Measurements from ENCODE around the gene ZNF200.
"Not testable (repeated sequence)": the region's sequence is repeated elsewhere in the genome, so short reads cannot be mapped to it uniquely, and the experiment has no call there.

The ZNF200 gene

GRCh38 chr16:3198334-3199072, 36.5 kb downstream of the ZNF200 start:
- DNase-seq, result no peak

GRCh38 chr16:3197694-3198333, 37.1 kb downstream of the ZNF200 start:
- DNase-seq, result not testable (repeated sequence)

DNA sequence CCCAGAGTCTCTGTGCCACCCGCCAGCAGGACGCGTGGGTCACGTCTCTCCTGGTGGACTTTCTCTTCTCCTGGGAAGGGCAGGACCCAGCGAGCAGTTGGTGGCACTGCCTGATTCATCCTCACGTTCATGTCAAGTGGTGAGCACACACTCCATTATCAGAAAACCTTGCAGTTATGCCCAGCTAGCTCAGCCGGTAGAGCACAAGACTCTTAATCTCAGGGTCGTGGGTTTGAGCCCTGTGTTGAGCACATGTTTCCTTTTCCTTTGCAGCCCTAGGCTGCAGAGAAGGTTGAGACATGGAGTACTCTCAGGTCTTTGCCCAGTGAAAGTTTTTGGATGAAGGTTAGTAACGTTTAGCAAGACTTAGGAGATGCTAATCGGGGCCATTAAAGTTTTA, 39.0 kb downstream of the ZNF200 start:
- DNase-seq, result no peak

DNA sequence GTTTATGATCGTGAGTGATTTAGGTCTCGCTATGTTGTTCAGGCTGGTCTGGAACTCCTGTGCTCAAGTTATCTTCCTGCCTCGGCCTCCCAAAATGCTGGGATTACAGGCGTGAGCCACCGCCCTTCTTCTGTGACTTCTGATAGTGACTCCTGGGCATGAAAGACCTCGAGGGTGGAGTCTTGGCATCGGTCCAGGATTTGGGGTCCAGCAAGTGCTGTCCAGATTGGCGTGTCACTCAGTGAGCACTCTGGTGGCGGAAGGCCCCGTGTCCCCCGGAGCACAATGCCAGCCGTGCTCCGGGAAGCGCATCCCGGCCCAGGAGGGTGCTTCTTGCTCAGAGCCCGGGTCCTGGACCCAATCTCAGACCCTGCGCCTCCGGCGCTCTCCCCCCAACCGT, 40.2 kb downstream of the ZNF200 start:
- DNase-seq, result no peak

GRCh38 chr16:3193221-3194212, 41.4 kb downstream of the ZNF200 start:
- DNase-seq, result no peak

- DNase-seq, result no peak
Measured at GRCh38 chr16:3192476-3193019, 42.4 kb downstream of the ZNF200 start.

GRCh38 chr16:3190949-3191353, 44.0 kb downstream of the ZNF200 start:
- DNase-seq, result no peak

GRCh38 chr16:3189869-3190268, 45.1 kb downstream of the ZNF200 start:
- DNase-seq, result no peak

DNA sequence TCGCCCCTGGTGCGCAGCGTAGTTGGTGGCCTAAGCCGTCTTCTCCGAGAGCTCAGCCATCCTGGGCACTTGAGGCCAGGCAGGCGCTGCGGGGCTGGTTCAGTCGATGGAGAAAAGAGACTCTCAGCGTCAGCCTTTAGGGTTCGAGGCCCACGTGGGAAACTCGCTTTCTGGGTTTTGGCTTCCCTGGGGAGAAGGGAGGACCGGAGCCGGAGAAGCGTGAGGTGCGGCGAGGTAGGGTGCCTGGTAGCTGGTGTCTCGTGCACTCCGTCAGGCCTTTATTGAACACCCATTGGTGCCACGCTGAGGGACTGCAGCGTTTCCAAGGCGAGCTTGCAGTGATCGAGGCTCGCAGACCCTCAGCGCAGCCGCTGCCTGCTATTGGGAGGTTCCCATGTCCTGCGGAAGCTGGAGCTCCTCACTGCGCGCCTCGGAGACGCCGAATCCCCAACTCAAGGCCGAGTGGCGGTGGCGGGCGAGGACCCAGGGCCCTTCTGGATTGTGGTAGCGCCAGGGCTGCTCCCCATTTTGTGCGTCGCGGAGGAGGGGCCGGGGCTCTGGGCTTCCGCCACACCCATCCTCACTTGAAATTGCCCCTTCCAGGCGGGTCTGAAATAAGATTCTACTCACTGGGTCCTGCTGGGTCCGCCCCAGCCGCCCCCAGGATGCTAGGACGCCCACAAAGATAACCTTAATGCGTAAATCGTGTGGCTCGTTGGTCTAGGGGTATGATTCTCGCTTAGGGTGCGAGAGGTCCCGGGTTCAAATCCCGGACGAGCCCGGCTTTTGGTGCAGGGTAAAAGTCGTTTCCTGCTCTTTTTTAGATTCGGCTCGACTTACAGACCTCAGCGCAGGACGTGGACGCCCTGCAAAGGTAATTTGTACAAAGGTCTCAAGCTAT, 45.8 kb downstream of the ZNF200 start:
- DNase-seq, result peak in 1 of 2 experiments; percentile 53

DNA sequence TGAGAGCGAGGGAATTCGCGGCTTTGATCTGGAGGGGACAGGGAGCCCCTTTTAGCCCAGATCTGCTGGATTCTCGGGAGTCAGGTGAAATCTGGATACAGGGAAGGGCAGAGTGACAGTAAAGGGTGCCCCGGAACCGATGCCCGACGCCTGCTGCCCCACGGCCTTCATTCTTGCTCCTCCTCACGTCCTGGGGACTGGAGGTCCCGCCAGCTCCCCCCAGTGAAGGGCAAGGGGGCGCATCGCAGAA, 46.4 kb downstream of the ZNF200 start:
- DNase-seq, result no peak

GRCh38 chr16:3187798-3188674, 46.9 kb downstream of the ZNF200 start, which contains the start of gene OR1F1:
TSS of gene OR1F1 (plus strand) at chr16:3188204.
- peak; percentile 34 to 39 for DNase-seq

DNA sequence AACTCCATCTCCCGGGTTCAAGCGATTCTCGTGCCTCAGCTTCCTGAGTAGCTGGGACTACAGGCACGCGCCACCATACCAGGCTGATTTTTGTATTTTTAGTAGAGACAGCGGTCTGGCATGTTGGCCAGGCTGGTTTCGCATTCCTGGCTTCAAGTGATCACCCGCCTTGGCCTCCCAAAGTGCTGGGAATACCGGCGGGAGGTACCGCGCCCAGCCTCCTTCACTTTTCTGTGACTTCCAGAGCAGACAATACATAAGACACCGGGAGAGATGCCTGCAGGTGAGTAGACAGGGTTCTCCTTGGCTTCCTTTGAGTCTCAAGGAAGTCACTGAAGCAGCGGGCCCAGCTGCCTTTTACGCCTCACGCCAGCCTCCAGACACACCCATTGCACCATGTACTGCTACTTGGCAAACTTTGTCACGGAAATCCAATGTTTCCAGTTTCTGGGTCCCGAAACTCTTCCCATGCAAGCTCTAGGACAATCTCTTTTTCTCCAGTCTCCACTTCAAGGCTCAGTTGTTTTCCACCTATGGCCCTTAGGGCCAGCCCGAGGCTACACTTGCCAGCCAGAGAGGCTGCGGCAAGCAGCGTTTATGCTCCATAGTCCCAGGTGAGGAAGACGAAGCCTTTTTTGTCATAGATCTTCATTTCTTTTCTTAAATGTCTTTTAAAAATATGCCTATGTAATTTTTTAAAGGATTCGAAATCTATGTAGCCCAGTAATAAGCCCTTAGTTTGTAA, 47.8 kb downstream of the ZNF200 start:
- no peak for DNase-seq

GRCh38 chr16:3183445-3184139, 51.4 kb downstream of the ZNF200 start:
- DNase-seq, result no peak

GRCh38 chr16:3182608-3183444, 52.1 kb downstream of the ZNF200 start:
- peak in 1 of 2 experiments; percentile 49 for DNase-seq

DNA sequence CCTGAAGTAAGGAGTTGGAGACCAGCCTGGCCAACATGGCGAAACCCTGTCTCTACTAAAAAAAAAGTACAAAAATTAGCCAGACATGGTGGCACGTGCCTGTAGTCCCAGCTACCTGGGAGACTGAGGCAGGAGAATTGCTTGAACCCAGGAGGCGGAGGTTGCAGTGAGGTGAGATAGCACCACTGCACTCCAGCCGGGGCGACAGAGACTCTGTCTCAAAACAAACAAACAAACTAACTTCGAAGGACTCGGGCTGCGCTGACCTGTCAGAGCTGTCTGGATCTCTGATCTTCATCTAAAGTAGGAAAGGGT, 52.7 kb downstream of the ZNF200 start:
- not testable (repeated sequence) for DNase-seq

DNA sequence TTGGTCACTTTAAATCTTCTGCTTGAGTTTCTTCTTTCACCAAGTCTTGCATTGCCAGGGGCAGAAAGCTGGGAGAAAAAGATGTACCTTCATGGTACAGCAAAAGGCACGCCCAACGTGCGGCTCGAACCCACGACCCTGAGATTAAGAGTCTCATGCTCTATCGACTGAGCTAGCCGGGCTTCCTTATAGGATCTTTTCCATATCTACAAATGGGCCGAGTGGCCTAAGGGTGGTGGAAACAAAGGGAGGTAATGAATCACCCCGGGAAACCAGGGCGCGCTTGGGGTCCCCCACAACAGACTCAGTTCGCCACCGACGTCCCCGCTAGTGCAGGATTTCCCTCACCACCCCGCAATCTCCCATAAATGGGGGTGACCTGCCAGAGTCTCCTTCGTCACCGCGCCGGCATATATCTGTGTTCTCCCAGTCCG, 54.5 kb downstream of the ZNF200 start:
- no peak for DNase-seq

DNA sequence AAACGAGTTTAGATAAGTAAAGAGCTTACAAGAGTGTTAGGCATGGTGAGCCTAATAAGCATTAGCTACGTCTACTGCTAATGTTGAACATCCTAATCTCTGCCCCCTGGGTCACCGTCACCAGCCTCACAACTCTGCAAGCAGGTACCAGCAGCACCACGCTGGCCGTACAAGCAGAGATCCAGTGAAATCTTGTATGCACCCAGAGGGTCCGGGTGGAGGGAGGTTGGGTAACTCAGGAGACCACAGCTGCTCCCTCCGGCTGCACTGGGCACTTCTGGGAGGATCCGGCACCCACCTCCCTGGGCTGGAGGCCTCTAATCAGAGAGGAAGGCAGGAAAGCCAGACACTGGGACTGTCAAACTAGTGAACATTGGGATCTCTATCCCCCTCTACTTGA, 55.3 kb downstream of the ZNF200 start:
- DNase-seq, result no peak

GRCh38 chr16:3175157-3176093, 59.5 kb downstream of the ZNF200 start:
- peak; percentile 33 to 57 for DNase-seq

Data from NCI-H1930 (cell line).